Measurements from ENCODE around the gene FBXO2.

Gene FBXO2

DNA sequence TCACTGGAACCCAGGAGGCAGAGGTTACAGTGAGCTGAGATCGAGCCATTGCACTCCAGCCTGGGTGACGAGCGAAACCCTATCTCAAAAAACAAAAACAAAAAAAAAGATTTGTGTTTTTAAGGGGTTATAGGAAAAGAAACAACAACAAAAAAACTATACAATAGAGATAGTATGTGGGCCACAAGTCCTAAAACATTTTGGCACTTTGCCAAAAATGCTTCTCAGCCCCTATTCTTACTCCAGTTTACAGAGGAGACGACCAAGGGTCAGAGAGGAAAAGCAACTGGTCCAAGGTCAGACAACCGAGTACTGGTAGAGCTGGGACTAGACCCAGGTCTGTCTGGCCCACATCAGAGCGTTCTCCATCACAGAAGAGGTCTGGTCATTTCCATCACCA is 3.4 kb upstream of the FBXO2 start:
- Histone ChIP-seq H3K36me3 (ENCODE audit: control insufficient read depth, insufficient read depth, low read length) (no peaks in the 10 kb centered on the region), H3K4me1 (ENCODE audit: control insufficient read depth, insufficient read depth, low read length) (no peaks in the 10 kb centered on the region), H3K9ac (ENCODE audit: low read length) (no peak overlapping the region), H3K27me3 (ENCODE audit: control insufficient read depth, insufficient read depth, low read length) (no peaks in the 10 kb centered on the region), H3K27ac (ENCODE audit: low read depth, low read length) (no peak overlapping the region), H3K4me3 (ENCODE audit: low read length) (no peak overlapping the region)

GRCh38 chr1:11654939-11655808 is 945 bp upstream of the FBXO2 start:
- peaks cover 2% of the 10 kb centered on the region for H3K27me3 ChIP-seq (ENCODE audit: control insufficient read depth, insufficient read depth, low read length)
- no peak overlapping the region for H3K9ac ChIP-seq (ENCODE audit: low read length)
- H3K27ac ChIP-seq (ENCODE audit: low read depth, low read length) = no peak overlapping the region
- H3K4me3 ChIP-seq (ENCODE audit: low read length) = peak overlapping the region; percentile 56
- no peaks in the 10 kb centered on the region for H3K4me1 ChIP-seq (ENCODE audit: control insufficient read depth, insufficient read depth, low read length)
- H3K36me3 ChIP-seq (ENCODE audit: control insufficient read depth, insufficient read depth, low read length) = no peaks in the 10 kb centered on the region

- H3K9ac ChIP-seq (ENCODE audit: low read length) = no peak overlapping the region
- H3K27me3 ChIP-seq (ENCODE audit: control insufficient read depth, insufficient read depth, low read length) = peaks cover 13% of the 10 kb centered on the region
- no peaks in the 10 kb centered on the region for H3K4me1 ChIP-seq (ENCODE audit: control insufficient read depth, insufficient read depth, low read length)
- no peak overlapping the region for H3K27ac ChIP-seq (ENCODE audit: low read depth, low read length)
- H3K4me3 ChIP-seq (ENCODE audit: low read length) = no peak overlapping the region
- H3K36me3 ChIP-seq (ENCODE audit: control insufficient read depth, insufficient read depth, low read length) = no peaks in the 10 kb centered on the region
These were observed 430 bp downstream of the FBXO2 start for GRCh38 chr1:11653861-11654136.

DNA sequence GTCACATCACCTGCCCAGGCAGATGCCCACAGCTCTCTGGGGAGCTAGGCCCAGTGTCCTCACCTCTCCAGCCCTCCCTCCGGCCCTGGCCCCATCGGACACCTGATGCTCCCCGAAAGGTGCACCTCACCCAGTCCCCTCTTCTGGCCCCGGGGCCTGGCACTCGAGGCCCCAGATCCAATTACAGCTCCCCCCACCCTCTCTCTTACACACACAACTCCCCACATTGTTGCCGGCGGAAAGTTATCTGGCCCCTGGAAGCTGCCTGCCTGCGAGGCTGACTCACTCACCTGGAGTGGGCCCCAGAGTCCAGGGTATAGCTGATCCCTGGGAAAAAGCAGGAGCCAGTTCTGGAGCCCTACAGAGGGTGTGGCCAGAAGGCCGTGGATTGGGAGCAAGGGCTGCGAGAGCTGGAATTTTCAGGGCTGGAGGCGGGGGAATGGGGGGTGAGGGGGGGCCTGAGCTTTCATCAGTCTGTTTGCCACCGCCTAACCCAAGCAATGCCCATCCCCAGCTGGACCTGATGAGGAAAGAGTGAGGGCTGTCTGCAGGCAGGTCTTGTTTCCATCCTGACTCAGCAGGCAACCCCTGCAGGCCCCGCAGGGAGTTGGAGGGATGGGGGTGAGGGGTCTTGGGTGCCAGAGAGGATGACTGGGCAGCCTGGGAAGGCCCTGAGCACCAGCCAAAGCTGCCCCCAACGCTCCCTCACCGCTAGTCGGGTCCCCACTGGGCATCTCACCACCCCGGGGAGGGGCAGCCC is 948 bp downstream of the FBXO2 start:
- no peak overlapping the region for H3K9ac ChIP-seq (ENCODE audit: low read length)
- H3K27me3 ChIP-seq (ENCODE audit: control insufficient read depth, insufficient read depth, low read length) = peaks cover 13% of the 10 kb centered on the region
- H3K27ac ChIP-seq (ENCODE audit: low read depth, low read length) = no peak overlapping the region
- H3K4me1 ChIP-seq (ENCODE audit: control insufficient read depth, insufficient read depth, low read length) = peaks cover 5% of the 10 kb centered on the region
- H3K36me3 ChIP-seq (ENCODE audit: control insufficient read depth, insufficient read depth, low read length) = no peaks in the 10 kb centered on the region
- H3K4me3 ChIP-seq (ENCODE audit: low read length) = no peak overlapping the region

DNA sequence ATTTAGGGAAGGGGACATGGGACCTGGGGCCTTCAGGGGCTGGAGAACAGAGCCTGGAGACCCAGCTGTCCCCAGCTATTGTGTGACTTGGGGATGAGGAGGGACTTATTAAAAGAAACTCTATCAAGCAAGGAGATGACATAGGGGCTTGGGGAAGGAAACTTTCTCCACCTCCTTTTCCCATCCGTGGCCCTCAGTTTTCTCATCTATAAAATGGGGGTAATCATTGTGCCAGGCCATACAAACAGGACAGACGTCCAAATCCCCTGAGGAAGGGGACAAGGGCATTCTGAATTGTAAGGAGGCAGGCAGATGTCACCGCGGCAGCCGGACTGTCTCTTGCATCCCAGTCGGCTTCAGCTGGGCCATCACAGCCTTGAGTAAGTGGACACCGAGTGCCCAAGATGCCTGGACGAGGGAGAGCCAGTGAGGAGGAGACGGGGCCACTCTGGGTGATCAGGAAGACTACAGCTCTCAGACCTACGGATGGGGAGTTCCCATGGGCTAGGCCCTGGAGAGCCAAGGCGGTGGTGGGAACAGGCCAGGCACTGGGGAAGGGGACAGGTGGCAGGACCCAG is 1.9 kb downstream of the FBXO2 start:
- Histone ChIP-seq H3K4me3 (ENCODE audit: low read length) (no peak overlapping the region), H3K27me3 (ENCODE audit: control insufficient read depth, insufficient read depth, low read length) (peaks cover 13% of the 10 kb centered on the region), H3K4me1 (ENCODE audit: control insufficient read depth, insufficient read depth, low read length) (peaks cover 5% of the 10 kb centered on the region), H3K36me3 (ENCODE audit: control insufficient read depth, insufficient read depth, low read length) (no peaks in the 10 kb centered on the region), H3K9ac (ENCODE audit: low read length) (no peak overlapping the region), H3K27ac (ENCODE audit: low read depth, low read length) (no peak overlapping the region)

- no peak overlapping the region for H3K9ac ChIP-seq (ENCODE audit: low read length)
These were observed 3.2 kb downstream of the FBXO2 start for GRCh38 chr1:11651017-11651416.

GRCh38 chr1:11650331-11650991 is 3.8 kb downstream of the FBXO2 start:
- H3K27me3 ChIP-seq (ENCODE audit: control insufficient read depth, insufficient read depth, low read length) = peaks cover 13% of the 10 kb centered on the region
- no peak overlapping the region for H3K9ac ChIP-seq (ENCODE audit: low read length)
- H3K36me3 ChIP-seq (ENCODE audit: control insufficient read depth, insufficient read depth, low read length) = no peaks in the 10 kb centered on the region
- H3K4me3 ChIP-seq (ENCODE audit: low read length) = peak overlapping the region; percentile 21
- H3K27ac ChIP-seq (ENCODE audit: low read depth, low read length) = no peak overlapping the region
- peaks cover 5% of the 10 kb centered on the region for H3K4me1 ChIP-seq (ENCODE audit: control insufficient read depth, insufficient read depth, low read length)

More at GRCh38 chr1:11651017-11651416, 3.2 kb downstream of the FBXO2 start:
- H3K4me3 ChIP-seq (ENCODE audit: low read length) = no peak overlapping the region
- H3K27me3 ChIP-seq (ENCODE audit: control insufficient read depth, insufficient read depth, low read length) = peaks cover 13% of the 10 kb centered on the region
- H3K36me3 ChIP-seq (ENCODE audit: control insufficient read depth, insufficient read depth, low read length) = no peaks in the 10 kb centered on the region
- H3K27ac ChIP-seq (ENCODE audit: low read depth, low read length) = no peak overlapping the region
- H3K4me1 ChIP-seq (ENCODE audit: control insufficient read depth, insufficient read depth, low read length) = peaks cover 5% of the 10 kb centered on the region

- no peak overlapping the region for H3K9ac ChIP-seq (ENCODE audit: low read length)
These were observed 4.5 kb downstream of the FBXO2 start for GRCh38 chr1:11649624-11650330.

DNA sequence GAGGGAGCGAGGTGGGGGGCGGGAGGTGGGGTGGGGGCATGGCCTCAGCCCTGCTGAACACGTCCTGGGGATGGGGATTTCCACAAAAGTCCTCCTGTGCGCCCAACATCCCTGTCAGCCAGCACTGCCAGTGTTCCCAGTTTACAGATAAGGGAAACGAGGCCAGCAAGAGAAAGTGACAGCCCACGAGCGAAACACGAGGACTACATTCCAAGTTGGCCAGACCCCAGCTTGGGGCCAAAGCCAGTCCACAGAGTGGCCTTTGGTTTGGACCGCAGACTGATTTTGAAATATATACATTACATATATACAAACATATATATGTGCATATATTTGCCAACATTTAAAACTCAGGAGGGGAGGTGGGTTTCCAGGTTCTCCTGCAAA is 5.0 kb downstream of the FBXO2 start:
- H3K4me1 ChIP-seq (ENCODE audit: control insufficient read depth, insufficient read depth, low read length) = peaks cover 5% of the 10 kb centered on the region
- no peak overlapping the region for H3K9ac ChIP-seq (ENCODE audit: low read length)
- H3K27me3 ChIP-seq (ENCODE audit: control insufficient read depth, insufficient read depth, low read length) = peaks cover 13% of the 10 kb centered on the region
- H3K4me3 ChIP-seq (ENCODE audit: low read length) = no peak overlapping the region
- no peaks in the 10 kb centered on the region for H3K36me3 ChIP-seq (ENCODE audit: control insufficient read depth, insufficient read depth, low read length)
- H3K27ac ChIP-seq (ENCODE audit: low read depth, low read length) = no peak overlapping the region

More at GRCh38 chr1:11649624-11650330, 4.5 kb downstream of the FBXO2 start:
- no peak overlapping the region for H3K27ac ChIP-seq (ENCODE audit: low read depth, low read length)
- peaks cover 5% of the 10 kb centered on the region for H3K4me1 ChIP-seq (ENCODE audit: control insufficient read depth, insufficient read depth, low read length)
- H3K4me3 ChIP-seq (ENCODE audit: low read length) = no peak overlapping the region
- no peaks in the 10 kb centered on the region for H3K36me3 ChIP-seq (ENCODE audit: control insufficient read depth, insufficient read depth, low read length)
- peaks cover 13% of the 10 kb centered on the region for H3K27me3 ChIP-seq (ENCODE audit: control insufficient read depth, insufficient read depth, low read length)

GRCh38 chr1:11648732-11649158 is 5.5 kb downstream of the FBXO2 start:
- H3K4me1 ChIP-seq (ENCODE audit: control insufficient read depth, insufficient read depth, low read length) = peaks cover 5% of the 10 kb centered on the region
- no peak overlapping the region for H3K9ac ChIP-seq (ENCODE audit: low read length)
- H3K36me3 ChIP-seq (ENCODE audit: control insufficient read depth, insufficient read depth, low read length) = no peaks in the 10 kb centered on the region
- H3K4me3 ChIP-seq (ENCODE audit: low read length) = no peak overlapping the region
- H3K27me3 ChIP-seq (ENCODE audit: control insufficient read depth, insufficient read depth, low read length) = peaks cover 13% of the 10 kb centered on the region
- H3K27ac ChIP-seq (ENCODE audit: low read depth, low read length) = no peak overlapping the region

DNA sequence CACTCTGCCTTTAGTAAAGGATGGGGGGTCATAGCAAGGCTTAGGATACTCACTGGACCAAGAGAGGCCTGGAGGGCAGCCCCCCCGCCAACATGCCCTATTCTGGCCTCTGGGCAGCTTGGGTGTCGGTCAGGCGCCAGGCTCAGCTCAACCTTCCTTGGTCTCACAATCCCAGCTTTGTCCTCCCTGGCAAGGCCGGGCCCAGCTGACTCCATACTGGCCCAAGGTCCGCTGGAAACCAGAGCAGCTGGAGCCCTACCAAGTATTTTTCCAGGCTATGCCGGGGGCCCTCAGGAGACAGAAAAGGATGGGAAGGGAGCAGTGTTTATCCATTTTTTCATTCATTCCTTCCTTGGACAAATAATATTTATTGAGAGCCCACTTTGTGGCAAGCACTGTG is 6.2 kb downstream of the FBXO2 start:
- Histone ChIP-seq H3K36me3 (ENCODE audit: control insufficient read depth, insufficient read depth, low read length) (no peaks in the 10 kb centered on the region), H3K4me3 (ENCODE audit: low read length) (no peak overlapping the region), H3K4me1 (ENCODE audit: control insufficient read depth, insufficient read depth, low read length) (peaks cover 5% of the 10 kb centered on the region), H3K27me3 (ENCODE audit: control insufficient read depth, insufficient read depth, low read length) (peaks cover 13% of the 10 kb centered on the region), H3K27ac (ENCODE audit: low read depth, low read length) (no peak overlapping the region), H3K9ac (ENCODE audit: low read length) (no peak overlapping the region)

DNA sequence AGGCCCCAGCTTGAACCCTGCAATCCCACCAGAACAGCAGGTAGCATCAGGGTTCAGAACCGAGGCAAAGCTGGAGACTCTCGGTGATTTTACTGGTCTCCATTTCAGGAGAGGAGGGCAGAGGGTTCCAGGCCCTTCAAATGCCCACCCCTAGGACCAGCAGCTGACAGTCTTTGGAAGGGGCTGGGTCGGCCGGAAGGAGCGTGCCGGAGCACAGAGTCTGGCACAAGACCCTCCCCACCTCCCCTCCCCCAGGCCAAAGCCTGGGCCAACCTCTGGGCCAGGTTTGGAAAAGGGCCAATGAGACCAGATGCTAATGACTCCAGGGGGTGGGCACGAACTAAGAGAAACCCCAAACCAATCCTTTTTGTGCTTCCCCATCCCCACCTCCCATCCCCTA is 6.9 kb downstream of the FBXO2 start:
- Histone ChIP-seq H3K27ac (ENCODE audit: low read depth, low read length) (no peak overlapping the region), H3K4me1 (ENCODE audit: control insufficient read depth, insufficient read depth, low read length) (peaks cover 5% of the 10 kb centered on the region), H3K9ac (ENCODE audit: low read length) (no peak overlapping the region), H3K4me3 (ENCODE audit: low read length) (no peak overlapping the region), H3K27me3 (ENCODE audit: control insufficient read depth, insufficient read depth, low read length) (peaks cover 13% of the 10 kb centered on the region), H3K36me3 (ENCODE audit: control insufficient read depth, insufficient read depth, low read length) (no peaks in the 10 kb centered on the region)
